GM08714 (cell line): ENCODE measurements around the gene STARD10.

Experiments
- H3K4me3 ChIP-seq: fragments of 200-500 bp; sonication (Bioruptor generic); 2 replicates; pipeline ENCODE4 v1.5.1; 2014; ENCODE audit warnings: mild to moderate bottlenecking, low read length, inconsistent platforms
- ZNF274 ChIP-seq: IDR thresholded peaks from 2 replicates; pipeline ENCODE4 v1.6.1; 2012; ENCODE audit warnings: mild to moderate bottlenecking, low read depth, low read length

STARD10 gene

GRCh38 chr11:72760539-72761405 is 33.1 kb downstream of the STARD10 start:
- H3K4me3 ChIP-seq = no peak overlapping the region
- no peak for TF ChIP-seq ZNF274

DNA sequence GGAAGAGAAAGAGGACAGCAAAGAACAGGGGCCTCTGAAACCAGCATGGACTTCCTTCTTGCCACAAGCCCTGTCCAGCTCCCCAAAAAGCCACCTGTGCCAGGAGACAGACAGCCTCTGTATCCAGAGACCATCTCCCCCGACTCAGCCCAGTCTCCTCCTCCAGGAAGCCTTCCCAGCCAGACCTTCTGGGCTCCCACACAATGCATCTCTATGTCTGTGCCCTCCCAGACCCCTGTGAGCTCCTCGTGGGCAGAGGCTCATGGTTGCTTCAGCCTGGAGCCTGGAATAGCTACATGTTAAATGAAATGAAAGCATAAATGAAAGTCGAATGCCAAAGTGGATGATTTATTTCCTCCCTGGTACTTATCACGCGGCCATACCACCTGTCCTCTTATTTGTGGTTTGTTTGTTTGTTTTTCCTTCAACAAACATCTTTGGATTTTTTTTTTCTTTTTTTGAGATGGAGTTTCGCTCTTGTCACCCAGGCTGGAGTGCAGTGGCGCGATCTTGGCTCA is 34.3 kb downstream of the STARD10 start:
- no peak overlapping the region for H3K4me3 ChIP-seq
- TF ChIP-seq ZNF274 = no peak

- TF ChIP-seq ZNF274 = no peak
- H3K4me3 ChIP-seq = no peak overlapping the region
Measured at GRCh38 chr11:72758690-72759389, 35.0 kb downstream of the STARD10 start.

- TF ChIP-seq ZNF274 = no peak
- H3K4me3 ChIP-seq = no peak overlapping the region
Measured at GRCh38 chr11:72758304-72758689, 35.5 kb downstream of the STARD10 start.

DNA sequence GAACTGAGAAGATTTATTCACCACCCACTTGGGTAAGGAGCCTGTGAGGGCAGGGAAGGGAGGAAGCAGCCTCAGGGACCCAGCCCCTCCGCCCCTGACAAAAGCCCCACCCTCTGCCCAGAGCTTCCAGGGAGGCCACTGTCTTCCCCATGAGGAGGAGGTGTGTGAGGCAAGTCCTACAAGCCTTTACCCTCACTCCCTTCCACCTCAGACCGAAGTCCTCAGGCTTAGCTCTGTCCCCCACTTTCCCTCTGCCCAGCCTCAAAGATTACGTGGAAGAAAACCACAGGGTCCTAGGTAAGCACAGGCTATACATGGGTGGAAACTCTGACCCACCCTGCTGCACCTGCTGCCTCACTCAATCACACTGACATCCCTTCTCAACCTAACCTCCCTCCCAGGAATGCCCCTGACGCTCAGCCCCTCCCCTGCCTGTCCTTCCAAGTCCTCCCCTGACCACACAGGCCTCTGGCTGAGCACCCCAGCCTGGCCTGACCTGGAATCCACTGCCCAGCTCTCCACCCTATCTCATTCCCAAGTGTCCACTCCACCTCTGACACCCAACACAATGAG is 38.0 kb downstream of the STARD10 start:
- TF ChIP-seq ZNF274 = no peak
- no peak overlapping the region for H3K4me3 ChIP-seq

- no peak for TF ChIP-seq ZNF274
- H3K4me3 ChIP-seq = no peak overlapping the region
Measured at GRCh38 chr11:72754544-72755155, 39.2 kb downstream of the STARD10 start.

- no peak for TF ChIP-seq ZNF274
Measured at GRCh38 chr11:72754149-72754543, 39.7 kb downstream of the STARD10 start.

GRCh38 chr11:72753341-72754148 is 40.3 kb downstream of the STARD10 start:
- TF ChIP-seq ZNF274 = no peak
- H3K4me3 ChIP-seq = no peak overlapping the region

More at GRCh38 chr11:72754149-72754543, 39.7 kb downstream of the STARD10 start:
- no peak overlapping the region for H3K4me3 ChIP-seq

DNA sequence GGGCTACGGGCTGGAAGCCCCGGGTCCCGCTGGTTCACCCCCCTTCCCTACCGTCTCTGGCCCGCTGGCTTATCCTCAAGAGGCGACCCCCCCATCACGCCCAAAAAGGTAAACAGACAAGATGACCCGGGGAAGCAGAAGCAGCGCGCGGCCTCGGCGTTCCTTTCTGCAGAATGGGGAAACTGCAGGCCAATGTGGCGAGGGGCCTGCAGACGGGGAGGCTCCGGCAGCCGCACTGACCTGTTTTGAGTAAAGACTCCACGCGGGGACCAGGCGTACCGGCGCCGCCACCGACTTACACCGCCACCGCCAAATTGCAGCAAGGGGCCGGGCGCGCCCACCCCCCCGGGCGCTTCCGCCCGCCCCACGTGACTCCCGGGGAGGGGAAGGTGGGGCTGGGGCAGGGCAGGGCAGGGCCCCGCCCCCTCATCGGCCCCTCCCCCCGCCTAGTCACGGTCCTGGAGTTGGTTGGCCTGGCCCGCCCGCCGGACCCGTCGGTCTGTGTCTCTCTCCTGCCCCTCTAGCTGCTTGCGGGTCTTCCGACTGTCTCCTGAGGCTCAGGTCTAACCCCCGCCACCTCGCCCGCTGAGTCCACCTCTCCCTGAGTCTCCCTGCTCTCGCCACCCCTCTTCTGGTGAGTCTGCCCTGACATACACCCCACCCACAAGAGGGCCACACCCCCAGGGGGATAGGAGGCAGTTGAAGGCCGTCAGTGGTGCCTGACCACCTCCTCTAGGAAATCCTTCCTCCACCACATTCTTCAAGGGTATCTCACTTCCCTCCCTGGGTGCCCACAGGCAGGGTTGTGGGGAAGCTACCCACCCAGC is 41.5 kb downstream of the STARD10 start, which contains the start of gene ARAP1:
Gene ARAP1, minus strand, starts transcription at position 321 of the 827 bp plus-strand sequence. CDS start 25,280 bp downstream, outside the sequence.
- peak within 1 kb of the TSS; percentile 71 for H3K4me3 ChIP-seq
- TF ChIP-seq ZNF274 = no peak

GRCh38 chr11:72751116-72752087 is 42.4 kb downstream of the STARD10 start:
- TF ChIP-seq ZNF274 = no peak

DNA sequence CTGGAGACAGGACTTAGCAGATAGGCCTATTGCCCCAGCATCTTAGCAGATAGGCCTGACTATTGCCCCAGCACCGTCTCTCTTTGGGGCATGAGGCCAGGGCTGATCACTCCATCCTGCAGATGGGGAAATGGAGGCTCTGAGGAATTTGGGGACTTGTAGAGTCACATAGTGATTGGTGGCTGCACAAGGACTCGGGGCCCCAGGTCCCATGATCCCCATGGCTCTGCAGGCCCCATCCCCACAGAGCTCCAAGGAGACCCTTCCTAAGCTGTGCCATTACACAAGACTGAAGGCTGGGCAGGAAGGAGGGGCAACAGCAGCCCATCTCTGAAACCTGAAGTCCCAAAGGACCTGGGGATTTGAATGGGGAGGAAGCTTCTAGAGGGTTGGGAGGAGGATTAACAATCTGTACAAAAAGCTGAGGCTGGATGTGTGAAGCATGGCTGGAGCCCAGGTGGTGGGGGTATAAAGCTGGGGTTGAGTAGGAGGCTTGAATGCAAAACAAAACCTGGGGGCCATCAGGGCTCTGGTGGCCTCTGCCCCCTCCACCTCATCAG is 43.2 kb downstream of the STARD10 start:
- no peak for TF ChIP-seq ZNF274
- peak overlapping the region; percentile 71; the same call in 1 of the 2 replicates for H3K4me3 ChIP-seq

More at GRCh38 chr11:72751116-72752087, 42.4 kb downstream of the STARD10 start:
- H3K4me3 ChIP-seq = peak overlapping the region; percentile 71
